ENCODE measurements around the gene IQCH. TPM values are rescaled to one million over a fixed set of nuclear protein-coding genes. Genes with fewer than 3 reads are reported as not detected.
A peak's percentile ranks its signal among the peaks of the same experiment; 100 is the strongest.

Gene IQCH
- polyA plus RNA-seq, 1 of the 3 experiments (the other 2 are of a cell fraction), result 0.81 TPM

GRCh38 chr15:67547064-67547463 lies 292.5 kb downstream of the IQCH start:
- ChIA-PET CTCF (no interaction called here), POLR2A (no interaction called here)
- peaks cover 25% of the 10 kb centered on the region for H3K79me2 ChIP-seq (ENCODE audit: insufficient read depth)
- H2AFZ ChIP-seq (ENCODE audit: low read depth), result no peak overlapping the region
- TF ChIP-seq TAF1 (IDR thresholded peaks at IDR 0.05; ENCODE audit: borderline replicate concordance, low read depth, low read length), result no peak
- TF ChIP-seq PBX3 (IDR thresholded peaks at IDR 0.05), result no peak
- TF ChIP-seq FOXM1 (IDR thresholded peaks at IDR 0.05; ENCODE audit: low read depth), result no peak
- no peak for TF ChIP-seq RFX5 (IDR thresholded peaks at IDR 0.05; ENCODE audit: low read length)
- no peak for TF ChIP-seq EP300 (IDR thresholded peaks at IDR 0.05; ENCODE audit: borderline replicate concordance in 1 of 2, low read depth in 1 of 2, low read length in 1 of 2)
- no peak for TF ChIP-seq NRF1 (IDR thresholded peaks at IDR 0.05; ENCODE audit: low read depth, low read length)
- no peak for TF ChIP-seq JUND (IDR thresholded peaks at IDR 0.05)
- no peak for TF ChIP-seq TEAD4 (IDR thresholded peaks at IDR 0.05; ENCODE audit: borderline replicate concordance, insufficient read depth)
- TF ChIP-seq FOSL2 (IDR thresholded peaks at IDR 0.05; ENCODE audit: borderline replicate concordance, low read depth), result no peak
- no peak for TF ChIP-seq USF1 (IDR thresholded peaks at IDR 0.05; ENCODE audit: borderline replicate concordance, low read depth)
- no peak for TF ChIP-seq GABPA (IDR thresholded peaks at IDR 0.05; ENCODE audit: low read depth)
- TF ChIP-seq SIN3A (IDR thresholded peaks at IDR 0.05; ENCODE audit: borderline replicate concordance, low read depth, low read length), result no peak
- no peak for TF ChIP-seq RXRA (IDR thresholded peaks at IDR 0.05; ENCODE audit: borderline replicate concordance, low read depth)
- no peak for TF ChIP-seq ELF1 (IDR thresholded peaks at IDR 0.05)
- TF ChIP-seq CHD2 (IDR thresholded peaks at IDR 0.05; ENCODE audit: low read length, partially characterized antibody), result no peak
- TF ChIP-seq IRF3 (IDR thresholded peaks at IDR 0.05; ENCODE audit: low read depth, low read length), result no peak
- no peak for TF ChIP-seq RAD21 (IDR thresholded peaks at IDR 0.05; ENCODE audit: low read length)
- H4K20me1 ChIP-seq (ENCODE audit: insufficient read depth), result no peaks in the 10 kb centered on the region
- H3K4me2 ChIP-seq, result no peak overlapping the region
- H3K27ac ChIP-seq (ENCODE audit: low read depth in 2 of 2, low read length in 1 of 2), result peak overlapping the region in 1 of 2 experiments; percentile 61; a peak in 1 of 4 replicates
- no peak for DNase-seq
- peaks cover 11% of the 10 kb centered on the region for H3F3A ChIP-seq (replicated peaks; ENCODE audit: insufficient read depth)
- peaks cover 28 to 30% of the 10 kb centered on the region in 2 experiments; a peak in 3 of 4 replicates for H3K4me1 ChIP-seq (ENCODE audit: control insufficient read depth in 1 of 2, insufficient read depth in 2 of 2, low read depth in 1 of 2, low read length in 1 of 2)
- no peaks in the 10 kb centered on the region for H3K27me3 ChIP-seq (ENCODE audit: insufficient read depth)
- 79% methylated on average over 2 of the region's 2 CpGs for WGBS (ENCODE audit: low lambda C conversion rate)
- H3K9ac ChIP-seq, result no peak overlapping the region
- H3K36me3 ChIP-seq (replicated peaks in 1 of 2; ENCODE audit: control insufficient read depth in 1 of 2, insufficient read depth in 2 of 2, low read length in 1 of 2), result peaks cover 16 to 24% of the 10 kb centered on the region in 2 experiments
- H3K4me3 ChIP-seq (ENCODE audit: low read depth in 2 of 2, low read length in 1 of 2), result no peak overlapping the region
- no peaks in the 10 kb centered on the region for H3K9me2 ChIP-seq
- H3K9me3 ChIP-seq, result no peaks in the 10 kb centered on the region
